GM18499 (cell line): ENCODE data around the gene OR51A7.
"Not testable (repeated sequence)": the region's sequence is repeated elsewhere in the genome, so short reads cannot be mapped to it uniquely, and the experiment has no call there.

Source experiments
- ATAC-seq: cut with Tn5 transposase; IDR thresholded peaks from one replicate; pipeline ENCODE4 v1.9.1; 2021; ENCODE audit warnings: moderate number of reproducible peaks; ENCODE audit not compliant: insufficient read depth, unreplicated experiment

The OR51A7 gene

DNA sequence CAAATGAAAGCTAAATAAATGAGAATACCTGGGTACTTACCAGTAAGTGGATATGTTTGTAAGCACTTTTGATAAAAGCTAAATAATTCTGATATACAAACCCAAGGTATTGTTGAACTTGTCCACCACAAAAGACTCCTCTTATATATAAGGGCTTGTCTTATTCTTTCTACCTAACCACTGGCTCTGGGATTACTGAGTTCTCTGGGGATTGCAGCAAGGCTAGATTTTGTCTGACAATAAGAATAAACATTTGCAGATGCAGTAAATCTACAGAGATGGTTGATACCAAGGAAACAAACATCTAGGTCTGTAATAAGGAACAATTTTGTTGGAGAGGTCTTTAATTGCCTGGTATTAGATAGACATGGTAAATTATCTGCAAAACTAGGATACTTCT, 43.9 kb downstream of the OR51A7 start, which contains the start of gene OR51A4:
Gene OR51A4 (minus strand): TSS at position 101 of the 400 bp plus-strand sequence. CDS start 505 bp downstream, outside the sequence.
- no peak for ATAC-seq

- ATAC-seq: not testable (repeated sequence)
Measured at GRCh38 chr11:4955613-4956012, 52.0 kb downstream of the OR51A7 start, which contains the start of gene OR51A2. TSS of gene OR51A2 (minus strand) at chr11:4955713. CDS start at chr11:4955713, 0 bp downstream.

DNA sequence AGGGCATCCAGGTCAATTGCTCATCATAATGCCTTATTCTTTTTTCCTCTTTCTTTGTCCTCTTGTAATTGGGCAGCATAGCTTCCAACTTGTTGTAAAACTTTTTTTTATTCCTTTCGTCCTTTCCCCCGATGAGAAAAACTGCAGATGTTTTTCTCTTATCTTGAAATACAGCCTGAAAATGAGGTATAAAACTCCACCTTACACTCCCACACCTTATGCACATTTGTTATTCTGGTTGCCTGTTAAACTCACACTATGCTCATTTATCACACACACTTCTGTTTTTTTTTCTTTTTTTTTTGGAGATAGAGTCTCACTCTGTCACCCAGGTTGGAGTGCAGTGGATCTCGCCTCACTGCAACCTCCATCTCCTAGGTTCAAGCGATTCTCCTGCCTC, 53.8 kb downstream of the OR51A7 start:
- no peak for ATAC-seq
